ENCODE data around the gene PNRC2.
"Not testable (repeated sequence)": the region's sequence is repeated elsewhere in the genome, so short reads cannot be mapped to it uniquely, and the experiment has no call there.

The PNRC2 gene

GRCh38 chr1:23963617-23964234, 4.1 kb downstream of the PNRC2 start:
- no peak for DNase-seq
- TF ChIP-seq POLR2A (IDR thresholded peaks at IDR 0.05; ENCODE audit: low read length) (peak; percentile 59), GATA1 (IDR thresholded peaks at IDR 0.05; ENCODE audit: low read depth, low read length) (no peak)

GRCh38 chr1:23964235-23964668, 4.6 kb downstream of the PNRC2 start:
- DNase-seq = no peak
- TF ChIP-seq POLR2A (IDR thresholded peaks at IDR 0.05; ENCODE audit: low read length) (no peak), GATA1 (IDR thresholded peaks at IDR 0.05; ENCODE audit: low read depth, low read length) (no peak)

GRCh38 chr1:23964790-23965740, 5.4 kb downstream of the PNRC2 start:
- TF ChIP-seq POLR2A (IDR thresholded peaks at IDR 0.05; ENCODE audit: low read length) = no peak
- TF ChIP-seq GATA1 (IDR thresholded peaks at IDR 0.05; ENCODE audit: low read depth, low read length) = no peak
- no peak for DNase-seq

- TF ChIP-seq POLR2A (IDR thresholded peaks at IDR 0.05; ENCODE audit: low read length) = no peak
- no peak for TF ChIP-seq GATA1 (IDR thresholded peaks at IDR 0.05; ENCODE audit: low read depth, low read length)
- no peak for DNase-seq
Measured at GRCh38 chr1:23966973-23967493, 7.4 kb downstream of the PNRC2 start.

GRCh38 chr1:23967871-23968270, 8.2 kb downstream of the PNRC2 start:
- no peak for DNase-seq
- TF ChIP-seq GATA1 (IDR thresholded peaks at IDR 0.05; ENCODE audit: low read depth, low read length) = no peak
- TF ChIP-seq POLR2A (IDR thresholded peaks at IDR 0.05; ENCODE audit: low read length) = no peak

GRCh38 chr1:23977187-23977853, 17.7 kb downstream of the PNRC2 start:
- DNase-seq = no peak
- no peak for TF ChIP-seq GATA1 (IDR thresholded peaks at IDR 0.05; ENCODE audit: low read depth, low read length)
- TF ChIP-seq POLR2A (IDR thresholded peaks at IDR 0.05; ENCODE audit: low read length) = no peak

GRCh38 chr1:23977854-23978191, 18.2 kb downstream of the PNRC2 start:
- no peak for TF ChIP-seq POLR2A (IDR thresholded peaks at IDR 0.05; ENCODE audit: low read length)
- no peak for TF ChIP-seq GATA1 (IDR thresholded peaks at IDR 0.05; ENCODE audit: low read depth, low read length)
- peak; percentile 55 to 77 for DNase-seq

- TF ChIP-seq POLR2A (IDR thresholded peaks at IDR 0.05; ENCODE audit: low read length) (no peak), GATA1 (IDR thresholded peaks at IDR 0.05; ENCODE audit: low read depth, low read length) (no peak)
- DNase-seq = peak in 1 of 2 experiments; percentile 53
Measured at GRCh38 chr1:23978805-23979204, 19.2 kb downstream of the PNRC2 start.

- peak in 1 of 2 experiments; percentile 62 for DNase-seq
- TF ChIP-seq POLR2A (IDR thresholded peaks at IDR 0.05; ENCODE audit: low read length) (no peak), GATA1 (IDR thresholded peaks at IDR 0.05; ENCODE audit: low read depth, low read length) (no peak)
Measured at GRCh38 chr1:23979387-23979880, 19.8 kb downstream of the PNRC2 start.

- peak; percentile 99 to 100 for DNase-seq
- TF ChIP-seq GATA1 (IDR thresholded peaks at IDR 0.05; ENCODE audit: low read depth, low read length) (no peak), POLR2A (IDR thresholded peaks at IDR 0.05; ENCODE audit: low read length) (peak; percentile 99)
Measured at GRCh38 chr1:23979881-23980727, 20.5 kb downstream of the PNRC2 start, which contains the start of gene SRSF10. Gene SRSF10 (minus strand): TSS chr1:23980327. CDS start chr1:23980255, 72 bp downstream.

GRCh38 chr1:23980728-23981070, 21.1 kb downstream of the PNRC2 start:
- TF ChIP-seq GATA1 (IDR thresholded peaks at IDR 0.05; ENCODE audit: low read depth, low read length) (no peak), POLR2A (IDR thresholded peaks at IDR 0.05; ENCODE audit: low read length) (no peak)
- DNase-seq = peak; percentile 79 to 84

GRCh38 chr1:23984417-23985186, 25.0 kb downstream of the PNRC2 start:
- DNase-seq = peak in 1 of 2 experiments; percentile 19
- TF ChIP-seq POLR2A (IDR thresholded peaks at IDR 0.05; ENCODE audit: low read length) (no peak), GATA1 (IDR thresholded peaks at IDR 0.05; ENCODE audit: low read depth, low read length) (no peak)

- DNase-seq = not testable (repeated sequence)
Measured at GRCh38 chr1:23987038-23987437, 27.4 kb downstream of the PNRC2 start.

All from erythroblast (primary cell).